Pancreas (tissue), 10 donors: ENCODE measurements around the gene SAT2. TPM values are rescaled to one million over a fixed set of nuclear protein-coding genes. Genes with fewer than 3 reads are reported as not detected.

Experiments used
- ATAC-seq, 4 donors: fragments of 200-7000 bp; cut with Tn5 transposase; one replicate each; pipeline versions ENCODE4 v1.8.0 to v1.9.1; 2020; ENCODE audit warnings: mild to moderate bottlenecking in 4 of 4, moderate library complexity in 4 of 4
- DNase-seq, 6 donors: peaks; one replicate each; pipeline ENCODE4 v3.0.0-alpha.2; 2020
- FAIRE-seq: peaks from 2 replicates; lab custom pipeline; 2012; peaks lifted over from hg19 to GRCh38; lab: Jason Lieb, UNC
- H3K27ac ChIP-seq, 4 donors: fragments of 200-600 bp; sonication (generic); 1 replicate in 3 of 4; 2 replicates in 1 of 4; pipeline versions ENCODE4 v1.5.0 to v1.8.0; 2020
- H3K27me3 ChIP-seq, 4 donors: fragments of 200-600 bp; one replicate each; pipeline ENCODE4 v1.8.0; 2021
- H3K36me3 ChIP-seq, 3 donors: fragments of 200-600 bp; sonication (generic) in 1 of 3; one replicate each; pipeline versions ENCODE4 v1.5.0 to v1.8.0; 2020 to 2021
- H3K4me1 ChIP-seq, 3 donors: fragments of 200-600 bp; one replicate each; pipeline ENCODE4 v1.8.0; 2021
- H3K4me3 ChIP-seq, 4 donors: fragments of 200-600 bp; sonication (generic) in 2 of 4; one replicate each; pipeline versions ENCODE4 v1.5.0 to v1.8.0; 2020 to 2021
- H3K9me3 ChIP-seq, 4 donors: fragments of 200-600 bp; one replicate each; pipeline ENCODE4 v1.8.0; 2021
- WGBS, 2 donors: extraction: QIAGEN DNeasy Blood & Tissue Kit; methylation state at CpG; one replicate each; pipeline ENCODE4 v1.1.7; 2013; 5-methylcytosine and 5-hydroxymethylcytosine counted together
- intact Hi-C, 3 donors: fragments of 100-400 bp; cut with DNase I; formaldehyde crosslinking; loops; one replicate each; pipeline versions ENCODE4 v1.11.1 to v1.14.2; 2022
- polyA plus RNA-seq, 2 donors: library from polyadenylated mRNA; stranded (reverse); fragments of 200-250 nt; gene quantifications; one replicate each; pipeline ENCODE4 v1.2.3, GENCODE V29; 2013
- total RNA-seq, 6 donors: library from RNA; stranded (reverse); fragmentation: NEBNext Ultra II Directional in 4 of 6; extraction: Animal tissue kit (Norgen Biotek cat#: 25700) in 4 of 6; gene quantifications; one replicate each; pipeline versions ENCODE4 v1.2.1 to v1.2.4, GENCODE V29; 2021 to 2023
- TF ChIP-seq, protein P1 (sequence below), 4 donors: fragments of 200-600 bp; sonication (generic) in 3 of 4; IDR thresholded peaks; one replicate each; pipeline versions ENCODE4 v1.5.0 to v1.8.0; 2021; ENCODE audit warnings: antibody characterized with exemption in 4 of 4
- donor health status: healthy with polysubstance abuse.
- donor health status: DM: no; HTN: no; CAD: no; lungs with moderate emphysema.
- donor health status: DM: no; HTN: no; CAD: no.
- donor health status: control.
- donor health status: control.
- donor health status: Bipolar disorder and iron deficiency.
- donor health status: DM: yes; HTN: yes; CAD: no.
- donor health status: DM: no; HTN: no; CAD: no.
- donor health status: DM: no; HTN: no; CAD: no.
- donor health status: DM: yes; HTN: yes; CAD: no.

SAT2 gene
- total and polyA plus RNA-seq, 8 donors: 43.8 to 348 (median 72.7) TPM

DNA sequence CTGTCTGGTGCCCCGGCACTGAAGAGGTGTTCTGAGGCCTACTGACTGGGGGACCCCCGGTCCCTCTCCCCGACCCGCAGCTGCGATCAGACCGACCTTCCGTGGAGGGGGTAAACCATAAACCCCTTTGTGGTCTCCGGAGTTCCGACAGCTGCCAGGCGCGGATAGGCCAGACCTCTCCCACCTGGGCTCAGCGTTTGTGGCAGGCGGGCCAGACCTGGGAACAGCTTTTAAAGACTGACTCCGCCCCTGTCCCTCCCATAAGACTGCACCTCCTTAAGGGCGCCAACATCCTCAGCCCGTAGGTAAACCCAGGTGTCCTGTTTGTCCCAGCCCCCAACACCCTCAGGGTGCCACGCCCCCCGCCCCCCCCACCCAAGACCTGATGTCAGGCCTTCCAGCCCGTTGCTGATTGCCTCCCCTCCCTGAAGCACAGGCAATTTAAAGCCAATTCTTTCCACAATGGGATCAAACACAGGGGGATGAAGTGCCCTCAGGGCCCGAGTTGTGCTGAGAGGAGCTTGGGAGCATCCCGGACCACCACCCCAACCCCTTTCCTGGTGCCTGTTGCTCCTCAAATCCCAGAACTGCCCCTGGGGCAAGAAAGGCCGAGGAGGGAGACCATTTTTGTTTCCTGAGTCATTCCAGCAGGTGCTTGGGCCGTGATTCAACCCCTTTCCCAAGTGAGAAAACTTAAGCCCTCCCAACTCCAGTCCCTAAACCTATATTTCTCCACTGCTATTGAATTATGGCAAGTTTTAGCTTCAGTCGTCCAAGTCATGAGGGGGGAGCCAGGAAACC, 37.5 kb downstream of the SAT2 start, which contains the start of gene SOX15:
Gene SOX15 (minus strand): TSS at position 204 of the 801 bp plus-strand sequence. CDS start 418 bp downstream, outside the sequence.
- Histone ChIP-seq H3K4me3 (peak within 1 kb of the TSS in 2 of 4 donors; percentile 13 to 26), H3K4me1 (peaks cover 0 to 3% (median 0%) of the 10 kb centered on the region in 3 donors), H3K27ac (no peak within 1 kb of the TSS), H3K27me3 (no peaks in the 10 kb centered on the region), H3K36me3 (peaks cover 0 to 39% (median 11%) of the 10 kb centered on the region in 3 donors), H3K9me3 (no peaks in the 10 kb centered on the region)
- peak in 2 of 4 donors; percentile 9 to 11 for ATAC-seq
- 66 to 68% methylated on average over 22 to 24 of the region's 24 CpGs for WGBS, 2 donors
- no peak for DNase-seq
- intact Hi-C loops: loop anchor here in 1 of 3 donors (10.0 kb wide), 1 partner anchor 235 kb away; the partner anchor contains the start of genes KCTD11 and TMEM95
- TF ChIP-seq, protein P1, sequence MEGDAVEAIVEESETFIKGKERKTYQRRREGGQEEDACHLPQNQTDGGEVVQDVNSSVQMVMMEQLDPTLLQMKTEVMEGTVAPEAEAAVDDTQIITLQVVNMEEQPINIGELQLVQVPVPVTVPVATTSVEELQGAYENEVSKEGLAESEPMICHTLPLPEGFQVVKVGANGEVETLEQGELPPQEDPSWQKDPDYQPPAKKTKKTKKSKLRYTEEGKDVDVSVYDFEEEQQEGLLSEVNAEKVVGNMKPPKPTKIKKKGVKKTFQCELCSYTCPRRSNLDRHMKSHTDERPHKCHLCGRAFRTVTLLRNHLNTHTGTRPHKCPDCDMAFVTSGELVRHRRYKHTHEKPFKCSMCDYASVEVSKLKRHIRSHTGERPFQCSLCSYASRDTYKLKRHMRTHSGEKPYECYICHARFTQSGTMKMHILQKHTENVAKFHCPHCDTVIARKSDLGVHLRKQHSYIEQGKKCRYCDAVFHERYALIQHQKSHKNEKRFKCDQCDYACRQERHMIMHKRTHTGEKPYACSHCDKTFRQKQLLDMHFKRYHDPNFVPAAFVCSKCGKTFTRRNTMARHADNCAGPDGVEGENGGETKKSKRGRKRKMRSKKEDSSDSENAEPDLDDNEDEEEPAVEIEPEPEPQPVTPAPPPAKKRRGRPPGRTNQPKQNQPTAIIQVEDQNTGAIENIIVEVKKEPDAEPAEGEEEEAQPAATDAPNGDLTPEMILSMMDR (IDR thresholded peaks at IDR 0.05): no peak
- no peak for FAIRE-seq

- no peaks in the 10 kb centered on the region for H3K9me3 ChIP-seq
- no peak overlapping the region for H3K27ac ChIP-seq
- H3K27me3 ChIP-seq: no peaks in the 10 kb centered on the region
- peaks cover 0 to 10% (median 0%) of the 10 kb centered on the region in 3 donors for H3K4me1 ChIP-seq
- TF ChIP-seq, protein P1 (IDR thresholded peaks at IDR 0.05): peak; percentile 69 to 84 (median 81)
- peak; percentile 81 to 93 (median 88) for ATAC-seq
- no peak for FAIRE-seq
- WGBS, 2 donors: 20 to 21% methylated on average over 56 of the region's 56 CpGs
- DNase-seq: peak; percentile 70 to 91 (median 83)
- H3K4me3 ChIP-seq: peak overlapping the region in 2 of 4 donors; percentile 13 to 26
- H3K36me3 ChIP-seq: peaks cover 0 to 32% (median 6%) of the 10 kb centered on the region in 3 donors
- intact Hi-C loops: loop anchor here in 1 of 3 donors (10.0 kb wide), 1 partner anchor 235 kb away; the partner anchor contains the start of genes KCTD11 and TMEM95
Measured at GRCh38 chr17:7589204-7589868, 38.3 kb downstream of the SAT2 start.

DNA sequence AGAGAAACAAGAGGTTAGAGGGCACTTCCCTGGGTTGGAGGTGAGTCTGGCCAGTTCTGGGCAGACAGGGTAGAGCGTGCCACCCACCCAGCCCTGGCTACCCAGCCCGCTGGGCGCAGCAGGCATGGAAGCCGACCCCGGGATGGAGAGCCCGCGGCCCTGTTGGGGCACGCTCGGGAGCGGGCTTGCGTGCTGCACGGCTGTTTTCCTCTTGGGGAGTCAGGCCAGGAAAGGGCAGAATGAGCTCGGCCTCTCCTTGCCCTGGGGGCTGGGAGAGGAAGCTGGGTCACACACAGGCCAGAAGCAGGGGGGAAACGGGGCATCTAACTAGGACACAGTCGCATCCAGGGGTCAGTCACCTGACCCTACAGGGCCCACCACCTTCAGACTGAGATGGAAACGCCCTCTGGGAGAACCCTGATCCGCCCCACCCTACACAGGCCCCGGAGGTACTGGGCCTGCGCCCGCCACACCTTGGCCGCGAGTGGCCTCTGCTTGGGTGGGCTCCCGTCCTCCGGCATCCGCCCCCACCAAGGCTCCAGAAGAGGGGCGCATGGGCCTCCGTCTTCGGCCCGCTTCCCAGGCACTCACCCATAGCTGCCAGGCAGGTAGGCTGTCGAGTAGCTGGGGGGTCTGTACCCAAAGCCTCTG, 38.9 kb downstream of the SAT2 start:
- TF ChIP-seq, protein P1 (IDR thresholded peaks at IDR 0.05): no peak
- ATAC-seq: no peak
- Histone ChIP-seq H3K9me3 (no peaks in the 10 kb centered on the region), H3K4me1 (peaks cover 0 to 11% (median 0%) of the 10 kb centered on the region in 3 donors), H3K27ac (no peak overlapping the region), H3K27me3 (no peaks in the 10 kb centered on the region), H3K4me3 (peak overlapping the region in 2 of 4 donors; percentile 13 to 26), H3K36me3 (peaks cover 0 to 25% (median 0%) of the 10 kb centered on the region in 3 donors)
- intact Hi-C loops: loop anchor here in 1 of 3 donors (10.0 kb wide), 1 partner anchor 234 kb away; the partner anchor contains the start of genes KCTD11 and TMEM95
- DNase-seq: peak in 1 of 6 donors; percentile 22
- FAIRE-seq: no peak
- 75 to 79% methylated on average over 22 to 30 of the region's 30 CpGs for WGBS, 2 donors

- peaks cover 0 to 15% (median 0%) of the 10 kb centered on the region in 3 donors for H3K36me3 ChIP-seq
- H3K4me1 ChIP-seq: peaks cover 8 to 18% (median 9%) of the 10 kb centered on the region in 3 donors
- DNase-seq (peak in 1 of 6 donors; percentile 25), FAIRE-seq (no peak), ATAC-seq (no peak)
- H3K27me3 ChIP-seq: no peaks in the 10 kb centered on the region
- intact Hi-C loops: loop anchor here in 1 of 3 donors (10.0 kb wide), 1 partner anchor 233 kb away; the partner anchor contains the start of genes KCTD11 and TMEM95
- WGBS, 2 donors: 83 to 85% methylated on average over 12 of the region's 12 CpGs
- H3K9me3 ChIP-seq: no peaks in the 10 kb centered on the region
- no peak overlapping the region for H3K4me3 ChIP-seq
- H3K27ac ChIP-seq: no peak overlapping the region
- TF ChIP-seq, protein P1 (IDR thresholded peaks at IDR 0.05): no peak
Measured at GRCh38 chr17:7587420-7588151, 40.0 kb downstream of the SAT2 start.
